SH-SY5Y (cell line): ENCODE measurements around the gene POLG2.

Experiments
- GATA2 ChIP-seq: IDR thresholded peaks from 2 replicates; pipeline ENCODE4 v1.6.1; 2011; ENCODE audit warnings: mild to moderate bottlenecking, low read depth, low read length
- GATA3 ChIP-seq: IDR thresholded peaks from 2 replicates; pipeline ENCODE4 v1.6.1; 2011; ENCODE audit warnings: low read depth, mild to moderate bottlenecking, low read length, moderate library complexity

DNA sequence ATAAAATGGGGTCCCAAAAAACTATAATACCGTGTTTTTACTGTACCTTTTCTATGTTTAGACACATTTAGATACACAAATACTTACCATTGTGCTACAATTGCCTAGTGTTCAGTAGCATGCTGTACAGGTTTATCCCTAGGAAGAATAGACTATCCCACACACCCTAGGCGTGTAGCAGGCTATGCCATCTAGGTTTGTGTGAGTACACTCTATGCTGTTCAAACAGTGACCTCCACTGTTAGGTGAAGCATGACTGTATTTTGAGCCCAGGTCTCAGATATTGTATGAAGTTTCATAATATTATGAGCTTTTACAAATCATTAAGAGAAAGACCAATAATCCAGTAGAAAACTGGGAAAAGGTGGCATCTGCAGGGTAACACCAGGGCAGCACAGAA lies 24.3 kb downstream of the POLG2 start:
- TF ChIP-seq GATA2 (no peak), GATA3 (no peak)
